Measurements from ENCODE around the gene TPK1.

DNA sequence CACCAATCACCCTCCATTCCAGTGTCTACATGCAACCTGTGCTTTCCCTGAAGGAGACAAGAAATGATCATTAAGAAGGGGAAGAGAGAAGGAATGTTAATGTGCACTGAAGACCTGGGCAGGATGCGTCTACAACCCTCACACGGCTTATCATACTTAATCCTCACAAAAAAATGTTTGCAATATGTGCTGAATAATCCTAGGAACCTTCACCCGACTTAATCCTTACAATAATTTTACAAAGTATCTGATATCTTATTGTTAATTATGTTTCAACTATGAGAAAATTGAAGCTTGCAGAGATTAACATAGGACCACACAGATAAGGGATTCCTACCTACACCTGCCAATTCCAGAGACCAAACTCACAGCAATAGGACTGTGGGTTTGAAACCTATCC lies 287.3 kb downstream of the TPK1 start:
- TF ChIP-seq, protein P1, sequence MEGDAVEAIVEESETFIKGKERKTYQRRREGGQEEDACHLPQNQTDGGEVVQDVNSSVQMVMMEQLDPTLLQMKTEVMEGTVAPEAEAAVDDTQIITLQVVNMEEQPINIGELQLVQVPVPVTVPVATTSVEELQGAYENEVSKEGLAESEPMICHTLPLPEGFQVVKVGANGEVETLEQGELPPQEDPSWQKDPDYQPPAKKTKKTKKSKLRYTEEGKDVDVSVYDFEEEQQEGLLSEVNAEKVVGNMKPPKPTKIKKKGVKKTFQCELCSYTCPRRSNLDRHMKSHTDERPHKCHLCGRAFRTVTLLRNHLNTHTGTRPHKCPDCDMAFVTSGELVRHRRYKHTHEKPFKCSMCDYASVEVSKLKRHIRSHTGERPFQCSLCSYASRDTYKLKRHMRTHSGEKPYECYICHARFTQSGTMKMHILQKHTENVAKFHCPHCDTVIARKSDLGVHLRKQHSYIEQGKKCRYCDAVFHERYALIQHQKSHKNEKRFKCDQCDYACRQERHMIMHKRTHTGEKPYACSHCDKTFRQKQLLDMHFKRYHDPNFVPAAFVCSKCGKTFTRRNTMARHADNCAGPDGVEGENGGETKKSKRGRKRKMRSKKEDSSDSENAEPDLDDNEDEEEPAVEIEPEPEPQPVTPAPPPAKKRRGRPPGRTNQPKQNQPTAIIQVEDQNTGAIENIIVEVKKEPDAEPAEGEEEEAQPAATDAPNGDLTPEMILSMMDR (IDR thresholded peaks at IDR 0.05) = no peak
- TF ChIP-seq POLR2A (IDR thresholded peaks at IDR 0.05) = no peak

Data from Peyer's patch (tissue), 4 donors.